ENCODE data around the gene DUS4L. TPM values are rescaled to one million over a fixed set of nuclear protein-coding genes. Genes with fewer than 3 reads are reported as not detected.

DUS4L gene
- total RNA-seq, 1 experiment from 2014 or later: 16.0 TPM

- no peak overlapping the region for H3K27ac ChIP-seq
- H3K9me3 ChIP-seq (replicated peaks): no peaks in the 10 kb centered on the region
- DNase-seq: no peak
- H3K4me3 ChIP-seq: no peak overlapping the region
- H3K36me3 ChIP-seq: peaks cover 28% of the 10 kb centered on the region
- H3K4me1 ChIP-seq: peaks cover 7% of the 10 kb centered on the region; the same call in 1 of the 2 replicates
- no peaks in the 10 kb centered on the region for H3K27me3 ChIP-seq
These were observed 52.3 kb downstream of the DUS4L start for GRCh38 chr7:107615910-107616680.

- no peak overlapping the region for H3K27ac ChIP-seq
- peaks cover 7% of the 10 kb centered on the region; the same call in 1 of the 2 replicates for H3K36me3 ChIP-seq
- no peaks in the 10 kb centered on the region for H3K27me3 ChIP-seq
- no peak for DNase-seq
- H3K4me3 ChIP-seq: no peak overlapping the region
- no peaks in the 10 kb centered on the region; the same call in 1 of the 2 replicates for H3K9me3 ChIP-seq (replicated peaks)
- no peaks in the 10 kb centered on the region for H3K4me1 ChIP-seq
These were observed 58.7 kb downstream of the DUS4L start for GRCh38 chr7:107622429-107622828.

GRCh38 chr7:107622894-107623293 is 59.1 kb downstream of the DUS4L start:
- Histone ChIP-seq H3K9me3 (replicated peaks) (no peaks in the 10 kb centered on the region; the same call in 1 of the 2 replicates), H3K4me1 (no peaks in the 10 kb centered on the region), H3K27me3 (no peaks in the 10 kb centered on the region), H3K36me3 (peaks cover 7% of the 10 kb centered on the region; the same call in 1 of the 2 replicates), H3K27ac (no peak overlapping the region), H3K4me3 (no peak overlapping the region)
- no peak for DNase-seq

GRCh38 chr7:107627002-107627401 is 63.2 kb downstream of the DUS4L start:
- H3K4me3 ChIP-seq: no peak overlapping the region
- DNase-seq: no peak
- no peak overlapping the region for H3K27ac ChIP-seq
- H3K27me3 ChIP-seq: no peaks in the 10 kb centered on the region
- no peaks in the 10 kb centered on the region for H3K36me3 ChIP-seq
- no peaks in the 10 kb centered on the region; the same call in 1 of the 2 replicates for H3K9me3 ChIP-seq (replicated peaks)
- no peaks in the 10 kb centered on the region for H3K4me1 ChIP-seq

Other genes starting within 250 kb of the DUS4L start
- gene GPR22, start 93.9 kb upstream of the DUS4L start, total RNA-seq (2014; rRNA removed; shearing (Covaris generic)): not detected in 2 replicates
- gene COG5, start 51 bp upstream of the DUS4L start, total RNA-seq (2014; rRNA removed; shearing (Covaris generic)): 33.6 and 41.1 TPM in 2 replicates
- gene BCAP29, start 16.3 kb downstream of the DUS4L start, total RNA-seq (2014; rRNA removed; shearing (Covaris generic)): 66.8 and 71.3 TPM in 2 replicates
- gene SLC26A4, start 96.9 kb downstream of the DUS4L start, total RNA-seq (2014; rRNA removed; shearing (Covaris generic)): 3.7 and 3.9 TPM in 2 replicates
- 43.2 and 45.4 TPM in 2 replicates for gene CBLL1, start 180.2 kb downstream of the DUS4L start, total RNA-seq (2014; rRNA removed; shearing (Covaris generic))
- not detected in 2 replicates for gene SLC26A3, start 239.3 kb downstream of the DUS4L start, total RNA-seq (2014; rRNA removed; shearing (Covaris generic))

Data from SJCRH30 (cell line).